ENCODE measurements around the gene MSX2. TPM values are rescaled to one million over a fixed set of nuclear protein-coding genes. Genes with fewer than 3 reads are reported as not detected.

Gene MSX2
- total RNA-seq, 2 experiments from 2014 or later = not detected

DNA sequence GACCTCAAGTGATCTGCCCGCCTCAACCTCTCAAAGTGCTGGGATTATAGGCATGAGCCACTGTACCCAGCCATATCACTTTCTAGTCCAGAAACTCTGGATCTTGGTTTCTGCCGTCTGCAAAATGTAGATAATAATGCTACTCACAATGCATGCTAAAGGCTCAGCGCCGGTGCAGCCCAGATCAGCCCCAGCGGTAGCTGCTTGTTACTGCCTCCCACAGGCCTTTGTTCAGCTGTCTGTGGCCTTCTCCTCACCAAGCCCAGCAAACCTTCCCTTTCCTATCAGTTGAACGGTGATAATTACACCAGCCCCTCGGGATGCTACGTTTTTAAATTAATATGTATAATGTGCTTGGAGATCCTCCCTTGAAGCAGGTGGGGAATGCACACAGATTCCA is 26.2 kb upstream of the MSX2 start:
- Mint-ChIP-seq H3K9me3 (no peaks in the 10 kb centered on the region), H3K4me1 (ENCODE audit: low read depth) (no peaks in the 10 kb centered on the region), H3K4me3 (no peak overlapping the region), H3K27ac (no peak overlapping the region), H3K36me3 (no peaks in the 10 kb centered on the region), H3K27me3 (peaks cover 19% of the 10 kb centered on the region)
- intact Hi-C loops (cut with micrococcal nuclease) = no loop called here
- ChIA-PET CTCF (no interaction called here), POLR2A (no interaction called here)
- DNase-seq = no peak

GRCh38 chr5:174699131-174699530 is 25.3 kb upstream of the MSX2 start:
- intact Hi-C loops (cut with micrococcal nuclease) = no loop called here
- Mint-ChIP-seq H3K36me3 (no peaks in the 10 kb centered on the region), H3K4me3 (no peak overlapping the region), H3K27ac (no peak overlapping the region), H3K9me3 (no peaks in the 10 kb centered on the region), H3K27me3 (peaks cover 12% of the 10 kb centered on the region), H3K4me1 (ENCODE audit: low read depth) (no peaks in the 10 kb centered on the region)
- no peak for DNase-seq
- POLR2A ChIA-PET = no interaction called here
- CTCF ChIA-PET = no interaction called here

GRCh38 chr5:174706997-174707572 is 17.3 kb upstream of the MSX2 start:
- H3K27me3 Mint-ChIP-seq = peaks cover 10% of the 10 kb centered on the region
- H3K4me1 Mint-ChIP-seq (ENCODE audit: low read depth) = no peaks in the 10 kb centered on the region
- intact Hi-C loops (cut with micrococcal nuclease) = no loop called here
- POLR2A ChIA-PET = no interaction called here
- CTCF ChIA-PET = no interaction called here
- H3K36me3 Mint-ChIP-seq = no peaks in the 10 kb centered on the region
- no peak overlapping the region for H3K4me3 Mint-ChIP-seq
- DNase-seq = no peak
- H3K27ac Mint-ChIP-seq = no peak overlapping the region
- H3K9me3 Mint-ChIP-seq = no peaks in the 10 kb centered on the region

DNA sequence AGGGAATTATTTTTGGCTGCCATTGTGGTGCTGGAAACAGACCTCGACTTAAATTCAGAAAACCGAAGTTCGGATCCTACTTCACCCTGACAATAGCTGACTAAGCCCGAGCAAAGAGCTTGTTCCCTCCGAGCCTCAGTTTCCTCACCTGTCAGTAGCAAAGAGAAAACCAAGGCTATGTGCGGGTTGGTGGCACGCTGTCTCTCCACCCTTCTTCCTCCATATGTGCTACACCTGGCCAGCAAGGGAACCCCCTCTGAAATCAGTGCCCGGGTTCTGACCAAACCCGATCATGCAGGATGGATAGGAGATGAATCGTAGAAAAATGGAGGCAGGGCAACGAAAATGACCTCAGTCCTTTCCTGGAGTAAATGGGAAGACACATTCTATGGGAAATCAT is 16.7 kb upstream of the MSX2 start:
- Mint-ChIP-seq H3K27ac (no peak overlapping the region), H3K4me1 (ENCODE audit: low read depth) (no peaks in the 10 kb centered on the region), H3K4me3 (no peak overlapping the region), H3K9me3 (no peaks in the 10 kb centered on the region), H3K27me3 (peaks cover 10% of the 10 kb centered on the region), H3K36me3 (no peaks in the 10 kb centered on the region)
- POLR2A ChIA-PET = no interaction called here
- no peak for DNase-seq
- CTCF ChIA-PET = no interaction called here
- intact Hi-C loops (cut with micrococcal nuclease) = no loop called here

GRCh38 chr5:174708476-174709207 is 15.7 kb upstream of the MSX2 start:
- ChIA-PET CTCF (no interaction called here), POLR2A (no interaction called here)
- H3K9me3 Mint-ChIP-seq = no peaks in the 10 kb centered on the region
- DNase-seq = no peak
- intact Hi-C loops (cut with micrococcal nuclease) = no loop called here
- no peaks in the 10 kb centered on the region for H3K36me3 Mint-ChIP-seq
- no peak overlapping the region for H3K27ac Mint-ChIP-seq
- H3K4me3 Mint-ChIP-seq = no peak overlapping the region
- H3K27me3 Mint-ChIP-seq = peaks cover 12% of the 10 kb centered on the region
- H3K4me1 Mint-ChIP-seq (ENCODE audit: low read depth) = no peaks in the 10 kb centered on the region

DNA sequence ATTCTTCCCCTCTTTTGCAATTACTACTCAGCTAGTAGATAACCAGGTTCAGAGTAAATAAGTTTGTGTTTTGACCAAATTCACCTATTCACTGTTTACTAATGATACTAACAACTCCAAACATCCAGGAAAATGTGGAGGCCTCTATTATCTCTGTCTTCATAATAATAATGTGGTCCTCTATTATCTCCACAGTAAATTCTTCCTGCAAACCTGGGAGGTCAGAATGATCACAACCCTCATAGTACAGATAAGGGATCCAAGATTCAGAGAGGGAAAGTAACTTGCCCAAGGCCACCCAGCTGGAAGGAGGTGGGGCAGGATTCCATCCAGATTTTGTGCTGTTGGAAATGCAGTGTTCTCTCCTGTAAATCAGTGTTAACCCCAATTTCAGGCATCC is 9.6 kb upstream of the MSX2 start:
- DNase-seq = no peak
- no peak overlapping the region for H3K27ac Mint-ChIP-seq
- no peaks in the 10 kb centered on the region for H3K9me3 Mint-ChIP-seq
- CTCF ChIA-PET = no interaction called here
- H3K27me3 Mint-ChIP-seq = peaks cover 34% of the 10 kb centered on the region
- H3K36me3 Mint-ChIP-seq = no peaks in the 10 kb centered on the region
- intact Hi-C loops (cut with micrococcal nuclease) = no loop called here
- H3K4me3 Mint-ChIP-seq = no peak overlapping the region
- POLR2A ChIA-PET = no interaction called here
- no peaks in the 10 kb centered on the region for H3K4me1 Mint-ChIP-seq (ENCODE audit: low read depth)

- Mint-ChIP-seq H3K4me1 (ENCODE audit: low read depth) (peaks cover 5% of the 10 kb centered on the region), H3K4me3 (no peak overlapping the region), H3K36me3 (no peaks in the 10 kb centered on the region), H3K27me3 (peaks cover 40% of the 10 kb centered on the region), H3K27ac (no peak overlapping the region), H3K9me3 (no peaks in the 10 kb centered on the region)
- intact Hi-C loops (cut with micrococcal nuclease) = no loop called here
- DNase-seq = no peak
- ChIA-PET POLR2A (no interaction called here), CTCF (no interaction called here)
These were observed 8.6 kb upstream of the MSX2 start for GRCh38 chr5:174715804-174716203.

DNA sequence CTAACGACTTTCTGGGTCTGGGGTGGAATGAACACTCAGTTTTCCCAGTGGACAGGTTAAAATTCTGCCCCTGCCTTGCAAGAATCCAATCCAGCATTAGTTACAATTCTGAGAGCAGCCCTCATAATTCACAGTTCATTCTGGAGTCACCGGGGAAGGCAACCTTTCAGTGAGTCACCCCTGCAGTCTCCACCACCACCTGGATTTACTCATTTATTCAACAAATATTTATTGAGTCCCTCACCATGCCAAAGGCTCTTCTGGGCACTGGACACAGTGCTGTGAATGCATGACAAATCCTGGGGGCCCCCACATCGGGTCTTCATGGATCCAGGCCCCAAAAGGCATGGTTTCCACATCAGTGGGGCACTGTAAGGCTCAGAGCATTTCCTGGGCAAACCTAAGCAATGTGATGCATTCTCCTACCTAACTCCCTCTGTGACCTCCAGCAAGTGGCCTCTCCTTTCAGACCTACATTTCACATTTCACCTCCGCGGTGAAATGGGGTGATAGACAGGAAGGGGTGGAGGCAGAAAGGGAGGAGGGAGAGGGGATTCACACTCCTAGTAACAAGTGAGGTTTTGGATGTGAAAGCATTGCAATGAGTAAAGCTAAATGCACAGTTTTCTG is 6.4 kb upstream of the MSX2 start:
- CTCF ChIA-PET = no interaction called here
- intact Hi-C loops (cut with micrococcal nuclease) = no loop called here
- DNase-seq = no peak
- Mint-ChIP-seq H3K27me3 (peaks cover 56% of the 10 kb centered on the region), H3K4me3 (no peak overlapping the region), H3K36me3 (no peaks in the 10 kb centered on the region), H3K9me3 (no peaks in the 10 kb centered on the region), H3K27ac (no peak overlapping the region), H3K4me1 (ENCODE audit: low read depth) (peaks cover 10% of the 10 kb centered on the region)
- POLR2A ChIA-PET = no interaction called here

- H3K4me3 Mint-ChIP-seq = no peak overlapping the region
- H3K27me3 Mint-ChIP-seq = peaks cover 65% of the 10 kb centered on the region
- H3K4me1 Mint-ChIP-seq (ENCODE audit: low read depth) = peaks cover 16% of the 10 kb centered on the region
- H3K9me3 Mint-ChIP-seq = no peaks in the 10 kb centered on the region
- ChIA-PET CTCF (no interaction called here), POLR2A (no interaction called here)
- DNase-seq = no peak
- no peaks in the 10 kb centered on the region for H3K36me3 Mint-ChIP-seq
- no peak overlapping the region for H3K27ac Mint-ChIP-seq
- intact Hi-C loops (cut with micrococcal nuclease) = no loop called here
These were observed 5.3 kb upstream of the MSX2 start for GRCh38 chr5:174718880-174719610.

GRCh38 chr5:174719793-174720611 is 4.4 kb upstream of the MSX2 start:
- intact Hi-C loops (cut with micrococcal nuclease) = no loop called here
- Mint-ChIP-seq H3K36me3 (no peaks in the 10 kb centered on the region), H3K4me1 (ENCODE audit: low read depth) (peaks cover 18% of the 10 kb centered on the region), H3K9me3 (no peaks in the 10 kb centered on the region), H3K27ac (no peak overlapping the region), H3K27me3 (peaks cover 66% of the 10 kb centered on the region), H3K4me3 (no peak overlapping the region)
- ChIA-PET POLR2A (no interaction called here), CTCF (interaction anchor here (1.1 kb wide), 1 partner anchor 300 kb away, joined by 3 read pairs; no protein-coding TSS in a partner anchor)
- DNase-seq = no peak

DNA sequence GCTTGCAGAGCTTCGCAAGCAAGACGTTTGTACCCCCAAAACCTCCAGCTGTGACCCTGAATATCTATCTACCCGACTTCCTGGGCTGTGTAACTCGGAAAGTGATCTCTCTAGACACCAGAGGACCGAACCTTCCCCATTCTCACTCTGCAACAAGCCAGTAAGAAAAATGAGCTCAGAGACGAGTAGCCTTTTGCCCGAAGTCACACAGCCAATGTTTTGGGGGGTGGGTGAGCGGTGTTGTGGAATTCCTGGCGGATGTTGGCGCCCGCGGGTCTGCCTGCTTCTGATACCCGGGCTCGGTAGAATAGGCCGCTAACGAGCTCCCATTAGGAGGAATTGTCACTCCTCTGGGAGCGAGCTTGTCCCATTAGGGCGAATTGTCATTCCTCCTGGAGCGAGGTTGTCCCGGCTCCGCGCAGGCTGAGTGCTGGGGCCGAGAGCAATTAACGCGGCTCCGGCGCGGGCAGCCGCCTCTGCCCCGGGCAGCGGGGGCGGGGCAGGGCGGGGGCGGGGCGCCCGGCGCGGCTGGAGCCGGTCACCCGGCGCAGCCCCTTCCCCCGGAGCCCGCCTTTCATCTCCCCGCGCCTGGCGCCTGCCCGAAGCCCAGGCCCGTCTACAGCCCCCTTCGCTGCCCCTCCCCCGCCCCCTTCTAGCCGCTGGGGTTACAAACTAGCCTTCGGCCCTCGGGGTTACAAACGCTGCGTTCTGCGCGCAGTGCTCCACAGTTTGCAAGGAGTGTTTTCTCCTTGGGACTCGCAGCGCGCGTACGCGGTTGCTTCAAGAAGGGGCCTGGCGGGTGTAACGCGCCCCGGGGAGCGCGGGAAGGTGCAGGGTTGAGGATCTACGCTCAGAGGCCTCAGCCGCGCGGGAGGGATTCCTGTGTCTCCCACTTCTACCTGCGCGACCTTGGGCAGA is 3.5 kb upstream of the MSX2 start:
- DNase-seq = no peak
- Mint-ChIP-seq H3K9me3 (no peaks in the 10 kb centered on the region), H3K4me3 (no peak overlapping the region), H3K27ac (no peak overlapping the region), H3K4me1 (ENCODE audit: low read depth) (peaks cover 22% of the 10 kb centered on the region), H3K27me3 (peaks cover 75% of the 10 kb centered on the region), H3K36me3 (no peaks in the 10 kb centered on the region)
- ChIA-PET CTCF (interaction anchor here (1.1 kb wide), 1 partner anchor 301 kb away, joined by 3 read pairs; no protein-coding TSS in a partner anchor), POLR2A (no interaction called here)
- intact Hi-C loops (cut with micrococcal nuclease) = no loop called here
